IMR-90 (cell line): ENCODE results near the gene KRTAP1-5. TPM values are rescaled to one million over a fixed set of nuclear protein-coding genes. Genes with fewer than 3 reads are reported as not detected.

ENCODE experiments used
- ATAC-seq: fragments of 200-7000 bp; cut with Tn5 transposase; 2 replicates; pipeline ENCODE4 v1.9.1; 2020; ENCODE audit warnings: low read depth, mild to moderate bottlenecking, moderate library complexity
- BruUV-seq: library from RNA; stranded (reverse); fragments of 400-500 nt; replicated peaks from 2 replicates; lab custom pipeline; 2021; lab: Mats Ljungman, UMichigan
- CTCF ChIA-PET: fragments of 300-600 bp; formaldehyde crosslinking; extraction: SDS; loops from one replicate; lab custom pipeline; 2021; ENCODE audit warnings: antibody characterized with exemption; lab: Yijun Ruan, JAX
- POLR2A ChIA-PET: fragments of 300-600 bp; sonication (Branson Sonifier 250); formaldehyde crosslinking; loops from one replicate; lab custom pipeline; 2022; ENCODE audit warnings: antibody characterized with exemption; ENCODE audit not compliant: unreplicated experiment; lab: Charles Lee
- DNase-seq: peaks from one replicate; pipeline ENCODE4 v3.0.0; 2013
- H2AFZ ChIP-seq: replicated peaks from 2 replicates; pipeline ENCODE3; 2013; ENCODE audit warnings: low read length, mild to moderate bottlenecking; ENCODE audit not compliant: poor library complexity
- H2AK5ac ChIP-seq: 2 replicates; pipeline ENCODE4 v1.6.1; 2013; ENCODE audit warnings: low read depth, low read length, inconsistent platforms
- H2AK9ac ChIP-seq: replicated peaks from 2 replicates; pipeline ENCODE3; 2013; ENCODE audit warnings: mild to moderate bottlenecking, low read depth, low read length, moderate library complexity; ENCODE audit not compliant: poor library complexity
- H2BK120ac ChIP-seq: 2 replicates; pipeline ENCODE4 v1.6.1; 2013; ENCODE audit warnings: low read depth, low read length, inconsistent platforms
- H2BK15ac ChIP-seq: 3 replicates; pipeline ENCODE4 v1.6.1; 2013; ENCODE audit warnings: low read depth, low read length, inconsistent platforms
- H2BK20ac ChIP-seq: 2 replicates; pipeline ENCODE4 v1.6.1; 2013; ENCODE audit warnings: low read depth, mild to moderate bottlenecking, inconsistent platforms, low read length, moderate library complexity
- H2BK5ac ChIP-seq: 2 replicates; pipeline ENCODE4 v1.6.1; 2013; ENCODE audit warnings: mild to moderate bottlenecking, low read depth, low read length, inconsistent platforms; ENCODE audit not compliant: poor library complexity, severe bottlenecking
- H3K14ac ChIP-seq: replicated peaks from 2 replicates; pipeline ENCODE4 v1.6.1; 2013; ENCODE audit warnings: low read depth, low read length, inconsistent platforms
- H3K18ac ChIP-seq: 2 replicates; pipeline ENCODE4 v1.6.1; 2013; ENCODE audit warnings: low read depth, low read length, control low read depth
- H3K23ac ChIP-seq: 2 replicates; pipeline ENCODE4 v1.6.1; 2013; ENCODE audit warnings: low read depth, low read length, inconsistent platforms
- H3K27ac ChIP-seq: 2 replicates; pipeline ENCODE4 v1.5.1; 2013; ENCODE audit warnings: mild to moderate bottlenecking, control low read depth, low read length; ENCODE audit not compliant: insufficient read depth
- H3K27me3 ChIP-seq: 2 replicates; pipeline ENCODE4 v1.6.1; 2013; ENCODE audit warnings: low read length; ENCODE audit not compliant: control insufficient read depth, insufficient read depth
- H3K36me3 ChIP-seq: 2 replicates; pipeline ENCODE4 v1.6.1; 2013; ENCODE audit warnings: low read length, mixed read lengths; ENCODE audit not compliant: control insufficient read depth, insufficient read depth
- H3K4ac ChIP-seq: 2 replicates; pipeline ENCODE4 v1.6.1; 2013; ENCODE audit warnings: low read depth, low read length, inconsistent platforms
- H3K4me1 ChIP-seq: 2 replicates; pipeline ENCODE4 v1.6.1; 2013; ENCODE audit warnings: low read length, mixed read lengths; ENCODE audit not compliant: control insufficient read depth, insufficient read depth
- H3K4me2 ChIP-seq: 2 replicates; pipeline ENCODE4 v1.6.1; 2013; ENCODE audit warnings: low read depth, mild to moderate bottlenecking, control low read depth, low read length, moderate library complexity
- H3K4me3 ChIP-seq: 2 replicates; pipeline ENCODE4 v1.5.1; 2013; ENCODE audit warnings: low read depth, mild to moderate bottlenecking, control low read depth, low read length, moderate library complexity; ENCODE audit not compliant: insufficient read depth
- H3K56ac ChIP-seq: 2 replicates; pipeline ENCODE4 v1.6.1; 2013; ENCODE audit warnings: low read length, inconsistent platforms; ENCODE audit not compliant: insufficient read depth; ENCODE audit errors: extremely low read depth
- H3K79me1 ChIP-seq, 2 experiments: 2 replicates each; pipeline ENCODE4 v1.6.1; 2013; ENCODE audit warnings: low read length in 2 of 2, inconsistent platforms in 1 of 2, low read depth in 1 of 2
- H3K9ac ChIP-seq: 2 replicates; pipeline ENCODE4 v1.6.1; 2013; ENCODE audit warnings: low read depth, low read length, control low read depth
- H3K9me1 ChIP-seq: 2 replicates; pipeline ENCODE4 v1.6.1; 2013; ENCODE audit warnings: low read length, inconsistent platforms; ENCODE audit not compliant: insufficient read depth
- H3K9me3 ChIP-seq: 2 replicates; pipeline ENCODE4 v1.6.1; 2013; ENCODE audit warnings: low read length; ENCODE audit not compliant: control insufficient read depth, insufficient read depth
- H4K20me1 ChIP-seq: 2 replicates; pipeline ENCODE4 v1.6.1; 2013; ENCODE audit warnings: low read length, inconsistent platforms; ENCODE audit not compliant: insufficient read depth
- H4K5ac ChIP-seq: 2 replicates; pipeline ENCODE4 v1.6.1; 2013; ENCODE audit warnings: mild to moderate bottlenecking, low read depth, low read length, control low read depth
- H4K8ac ChIP-seq, 2 experiments: 2 replicates each; pipeline ENCODE4 v1.6.1; 2013; ENCODE audit warnings: low read depth in 2 of 2, low read length in 2 of 2, control low read depth in 1 of 2, inconsistent platforms in 1 of 2
- H4K91ac ChIP-seq: 2 replicates; pipeline ENCODE4 v1.6.1; 2013; ENCODE audit warnings: low read depth, low read length, inconsistent platforms; ENCODE audit not compliant: insufficient read depth
- BHLHE40 ChIP-seq: fragments of 150-350 bp; IDR thresholded peaks from 2 replicates; pipeline ENCODE4 v1.6.1; 2016; ENCODE audit warnings: mild to moderate bottlenecking, low read depth, low read length
- CEBPB ChIP-seq: IDR thresholded peaks from 2 replicates; pipeline ENCODE4 v1.6.1; 2012; ENCODE audit warnings: low read depth, low read length, improper control_type of control experiment
- MXI1 ChIP-seq: IDR thresholded peaks from 2 replicates; pipeline ENCODE4 v1.6.1; 2012; ENCODE audit warnings: low read depth, mild to moderate bottlenecking, low read length, moderate library complexity, borderline replicate concordance
- POLR2A ChIP-seq: IDR thresholded peaks from 2 replicates; pipeline ENCODE4 v1.6.1; 2012; ENCODE audit warnings: mild to moderate bottlenecking, low read depth, low read length
- SMC3 ChIP-seq: fragments of 150-350 bp; IDR thresholded peaks from 2 replicates; pipeline ENCODE4 v1.6.1; 2016; ENCODE audit warnings: low read depth, mild to moderate bottlenecking, antibody characterized with exemption, low read length, moderate library complexity
- WGBS, 2 experiments: methylation state at CpG; one replicate each; pipeline versions ENCODE4 v1.1.5 to v1.1.7; 2013; ENCODE audit warnings: missing lambda C conversion rate in 2 of 2; ENCODE audit not compliant: insufficient read length in 1 of 2; ENCODE audit errors: extremely low coverage in 2 of 2; 5-methylcytosine and 5-hydroxymethylcytosine counted together
- dilution Hi-C: fragments of 300-500 bp; cut with HindIII; formaldehyde crosslinking; loops from one replicate; pipeline ENCODE4 v1.14.3; 2018; ENCODE audit warnings: low sequenced_read_pairs; ENCODE audit not compliant: unreplicated experiment
- in situ Hi-C: fragments of 300-500 bp; cut with MboI; formaldehyde crosslinking; loops from 3 replicates; pipeline ENCODE4 v1.14.3; 2019; ENCODE audit warnings: low sequenced_read_pairs, inconsistent platforms, mixed read lengths
- intact Hi-C: fragments of 100-400 bp; cut with micrococcal nuclease; formaldehyde crosslinking; loops from 2 replicates; pipeline ENCODE4 v1.10.0; 2022
- polyA plus RNA-seq, 3 experiments: library from polyadenylated mRNA; depleted of rRNA; stranded (reverse); fragments of >200 nt; gene quantifications; 2 replicates each; pipeline ENCODE4 v1.2.3, GENCODE V29; 2012; ENCODE audit warnings: low replicate concordance in 1 of 3
- total RNA-seq: library from RNA; depleted of rRNA; stranded (reverse); fragments of >200 nt; gene quantifications from 2 replicates; pipeline ENCODE4 v1.2.3, GENCODE V29; 2012
- TF ChIP-seq, protein P1 (sequence below): fragments of 150-350 bp; IDR thresholded peaks from 2 replicates; pipeline ENCODE4 v1.6.1; 2016; ENCODE audit warnings: low read depth, mild to moderate bottlenecking, low read length, moderate library complexity, borderline replicate concordance
- TF ChIP-seq, protein P2 (sequence below): conservative IDR thresholded peaks from 2 replicates; pipeline ENCODE4 v1.5.1; 2012; ENCODE audit warnings: mild to moderate bottlenecking, low read depth, low read length, improper control_type of control experiment

KRTAP1-5 gene
- total and polyA plus RNA-seq, 2 of the 4 experiments (the other 2 are of a cell fraction), result 27.0 to 34.8 TPM

DNA sequence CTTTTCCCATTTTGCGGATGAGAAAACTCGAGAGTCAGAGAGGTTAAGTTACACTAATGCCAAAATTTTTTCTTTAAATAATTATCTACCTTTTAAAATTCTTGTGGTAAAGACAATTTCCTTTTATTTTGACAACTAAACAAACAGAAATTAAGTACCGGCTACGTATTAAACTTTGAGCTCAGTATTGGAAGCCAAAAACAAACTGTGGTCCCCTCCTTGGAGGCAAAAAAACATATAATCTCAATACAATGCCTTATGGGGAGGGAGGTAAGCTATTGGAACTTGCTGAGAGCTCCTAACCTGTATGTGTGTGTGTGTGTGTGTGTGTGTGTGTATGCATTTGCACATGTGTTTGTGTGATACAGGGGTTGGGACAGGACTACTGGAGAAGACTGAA lies 36.4 kb upstream of the KRTAP1-5 start:
- TF ChIP-seq, protein P1, sequence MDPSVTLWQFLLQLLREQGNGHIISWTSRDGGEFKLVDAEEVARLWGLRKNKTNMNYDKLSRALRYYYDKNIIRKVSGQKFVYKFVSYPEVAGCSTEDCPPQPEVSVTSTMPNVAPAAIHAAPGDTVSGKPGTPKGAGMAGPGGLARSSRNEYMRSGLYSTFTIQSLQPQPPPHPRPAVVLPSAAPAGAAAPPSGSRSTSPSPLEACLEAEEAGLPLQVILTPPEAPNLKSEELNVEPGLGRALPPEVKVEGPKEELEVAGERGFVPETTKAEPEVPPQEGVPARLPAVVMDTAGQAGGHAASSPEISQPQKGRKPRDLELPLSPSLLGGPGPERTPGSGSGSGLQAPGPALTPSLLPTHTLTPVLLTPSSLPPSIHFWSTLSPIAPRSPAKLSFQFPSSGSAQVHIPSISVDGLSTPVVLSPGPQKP, result no peak
- TF ChIP-seq SMC3 (no peak), MXI1 (no peak), POLR2A (no peak), BHLHE40 (no peak), CEBPB (no peak)
- TF ChIP-seq, protein P2, sequence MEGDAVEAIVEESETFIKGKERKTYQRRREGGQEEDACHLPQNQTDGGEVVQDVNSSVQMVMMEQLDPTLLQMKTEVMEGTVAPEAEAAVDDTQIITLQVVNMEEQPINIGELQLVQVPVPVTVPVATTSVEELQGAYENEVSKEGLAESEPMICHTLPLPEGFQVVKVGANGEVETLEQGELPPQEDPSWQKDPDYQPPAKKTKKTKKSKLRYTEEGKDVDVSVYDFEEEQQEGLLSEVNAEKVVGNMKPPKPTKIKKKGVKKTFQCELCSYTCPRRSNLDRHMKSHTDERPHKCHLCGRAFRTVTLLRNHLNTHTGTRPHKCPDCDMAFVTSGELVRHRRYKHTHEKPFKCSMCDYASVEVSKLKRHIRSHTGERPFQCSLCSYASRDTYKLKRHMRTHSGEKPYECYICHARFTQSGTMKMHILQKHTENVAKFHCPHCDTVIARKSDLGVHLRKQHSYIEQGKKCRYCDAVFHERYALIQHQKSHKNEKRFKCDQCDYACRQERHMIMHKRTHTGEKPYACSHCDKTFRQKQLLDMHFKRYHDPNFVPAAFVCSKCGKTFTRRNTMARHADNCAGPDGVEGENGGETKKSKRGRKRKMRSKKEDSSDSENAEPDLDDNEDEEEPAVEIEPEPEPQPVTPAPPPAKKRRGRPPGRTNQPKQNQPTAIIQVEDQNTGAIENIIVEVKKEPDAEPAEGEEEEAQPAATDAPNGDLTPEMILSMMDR, result no peak
- peak overlapping the region; percentile 86 for H4K8ac ChIP-seq
- H3K79me1 ChIP-seq, result no peaks in the 10 kb centered on the region
- H2BK5ac ChIP-seq, result peak overlapping the region; percentile 98
- no TSS peak for BruUV-seq
- peak overlapping the region; percentile 88 for H3K14ac ChIP-seq
- peaks cover 20% of the 10 kb centered on the region for H3K4me1 ChIP-seq
- dilution Hi-C loops (no loop called here), intact Hi-C loops (loop anchor here (5.0 kb wide), 3 partner anchors 259 to 584 kb away; no protein-coding TSS in a partner anchor), in situ Hi-C loops (no loop called here)
- POLR2A ChIA-PET, result no interaction called here
- H3K18ac ChIP-seq, result peak overlapping the region; percentile 91; the same call in 1 of the 2 replicates
- H2AK5ac ChIP-seq, result peak overlapping the region; percentile 98
- 0 out of 2 replicates have a peak overlapping the region, but pooled peaks have one; percentile 46 for H3K56ac ChIP-seq
- peak overlapping the region; percentile 94 for H3K4ac ChIP-seq
- H3K4me2 ChIP-seq, result no peak overlapping the region
- ATAC-seq (no peak), DNase-seq (no peak)
- CTCF ChIA-PET, result interaction anchor here (0.6 kb wide), 1 partner anchor 491 kb away, joined by 3 read pairs; no protein-coding TSS in a partner anchor
- H3K27me3 ChIP-seq, result no peaks in the 10 kb centered on the region
- H2BK120ac ChIP-seq, result peak overlapping the region; percentile 97
- H3K23ac ChIP-seq, result peak overlapping the region; percentile 79; the same call in 1 of the 2 replicates
- no peak overlapping the region for H2AFZ ChIP-seq
- H2BK20ac ChIP-seq, result peak overlapping the region; percentile 98
- H4K5ac ChIP-seq, result peak overlapping the region; percentile 73; the same call in 1 of the 2 replicates
- no CpG with 5 or more reads among the region's 4 CpGs for whole genome bisulfite sequencing, 2 experiments
- peaks cover 9% of the 10 kb centered on the region for H3K9me1 ChIP-seq
- no peak overlapping the region for H3K9ac ChIP-seq
- H2AK9ac ChIP-seq, result no peak overlapping the region
- peak overlapping the region; percentile 98; the same call in 2 of the 3 replicates for H2BK15ac ChIP-seq
- no peaks in the 10 kb centered on the region for H4K20me1 ChIP-seq
- no peak overlapping the region for H3K4me3 ChIP-seq
- no peaks in the 10 kb centered on the region for H3K36me3 ChIP-seq
- H3K27ac ChIP-seq, result no peak overlapping the region
- H3K9me3 ChIP-seq, result no peaks in the 10 kb centered on the region
- H4K91ac ChIP-seq, result peak overlapping the region; percentile 98
